HG02678 (cell line): ENCODE measurements around the gene KIF6.
A peak's percentile ranks its signal among the peaks of the same experiment; 100 is the strongest.
"Not testable (repeated sequence)": the region's sequence is repeated elsewhere in the genome, so short reads cannot be mapped to it uniquely, and the experiment has no call there.

ENCODE experiments used
- ATAC-seq: cut with Tn5 transposase; IDR thresholded peaks from one replicate; pipeline ENCODE4 v1.9.1; 2021; ENCODE audit warnings: mild to moderate bottlenecking, moderate library complexity; ENCODE audit not compliant: unreplicated experiment

Gene KIF6

DNA sequence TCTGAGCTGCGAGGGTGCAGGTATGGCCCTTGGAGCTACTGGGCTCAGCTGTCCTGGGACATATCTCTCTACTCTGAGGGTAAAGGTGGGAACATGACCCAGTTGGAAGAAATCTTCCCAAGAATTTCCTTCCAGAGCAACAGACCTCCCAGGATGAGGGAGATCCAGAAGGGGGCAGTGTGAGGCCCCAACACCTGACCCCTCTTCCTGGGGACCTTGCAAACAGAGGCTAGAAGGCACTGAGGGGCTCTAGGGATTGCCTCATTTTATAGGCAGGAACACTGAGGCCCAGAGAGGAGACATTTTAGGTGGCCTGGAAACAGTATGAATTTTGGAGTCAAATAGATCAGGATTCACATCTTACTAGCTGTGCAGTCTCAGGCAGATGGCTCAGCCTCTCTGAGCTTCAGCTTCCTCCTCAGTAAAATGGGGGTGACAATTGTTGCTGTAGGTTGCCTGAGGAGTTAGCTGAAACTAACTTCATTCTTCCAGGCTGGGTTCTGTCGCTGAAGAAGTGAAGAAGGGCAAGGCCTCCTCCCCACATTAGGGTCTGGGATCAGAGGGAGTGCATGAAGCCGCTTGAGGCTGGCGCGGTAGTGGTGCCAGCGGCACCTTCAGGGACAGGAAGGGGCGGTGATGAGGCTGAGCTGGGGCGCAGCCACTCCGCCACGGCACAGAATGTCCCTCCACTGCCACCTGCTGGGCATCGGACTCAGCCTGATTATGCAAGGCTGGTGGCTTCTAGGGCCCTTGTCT lies 422.4 kb downstream of the KIF6 start:
- ATAC-seq = peak; percentile 88

DNA sequence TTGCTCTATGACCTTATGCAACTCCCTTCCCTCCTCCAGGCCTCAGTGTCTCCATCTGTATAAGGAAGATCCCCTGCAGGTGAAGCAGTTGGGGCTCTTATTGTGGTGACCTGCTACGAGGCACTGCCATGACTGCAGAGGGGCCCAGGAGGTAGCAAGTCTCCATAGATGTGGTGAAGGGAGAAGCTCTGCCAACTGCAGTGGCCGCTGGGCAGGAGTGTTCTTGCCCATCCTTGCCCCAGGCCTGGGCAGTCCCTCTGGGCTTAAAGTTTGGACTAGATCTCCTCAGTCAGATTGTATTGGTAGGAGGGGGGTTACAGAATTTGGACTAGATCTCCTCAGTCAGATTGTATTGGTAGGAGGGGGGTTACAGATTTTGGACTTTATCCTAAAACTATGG lies 423.2 kb downstream of the KIF6 start:
- ATAC-seq = no peak

DNA sequence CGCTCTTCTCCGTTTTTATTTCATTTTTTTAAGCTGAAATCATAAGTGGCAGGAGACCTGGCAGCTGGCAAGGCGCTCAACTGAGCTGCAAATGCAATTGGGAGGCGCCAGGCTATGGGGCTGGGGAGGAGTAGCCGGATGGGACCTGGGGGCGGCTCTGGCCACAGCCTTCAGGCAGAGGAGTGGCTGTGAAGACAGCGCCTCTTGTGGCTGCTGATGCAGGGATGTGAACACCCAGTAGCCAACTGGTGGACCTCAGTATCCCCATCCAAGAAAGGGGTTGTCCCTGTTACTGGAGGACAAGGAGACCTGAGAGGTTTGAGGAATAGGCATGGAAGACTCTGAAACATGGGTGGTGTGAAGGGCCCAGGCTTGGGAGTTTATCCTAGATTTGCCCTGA lies 423.6 kb downstream of the KIF6 start:
- no peak for ATAC-seq

DNA sequence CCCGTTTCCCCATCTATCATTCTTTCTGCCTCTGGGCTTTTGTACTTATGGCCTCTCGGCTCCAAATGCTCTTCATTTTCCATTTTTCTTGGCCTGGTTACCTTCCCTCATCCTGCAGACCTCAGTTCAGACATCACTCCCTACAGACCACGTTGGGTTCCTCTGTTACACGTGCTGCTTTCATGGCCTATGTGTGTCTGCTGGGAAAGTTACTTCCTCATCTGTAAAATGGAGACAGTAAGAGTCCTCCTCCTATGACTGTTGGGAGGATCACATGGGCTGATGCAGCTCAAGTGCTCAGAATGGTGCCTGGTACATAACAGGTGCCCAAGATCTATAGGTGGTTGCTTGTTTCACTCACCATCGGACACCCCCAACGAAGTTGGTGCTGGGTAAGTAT lies 424.5 kb downstream of the KIF6 start:
- ATAC-seq = no peak

- no peak for ATAC-seq
Observed at GRCh38 chr6:39298061-39298460, 427.1 kb downstream of the KIF6 start.

GRCh38 chr6:39296745-39297640 lies 428.2 kb downstream of the KIF6 start:
- ATAC-seq = no peak

DNA sequence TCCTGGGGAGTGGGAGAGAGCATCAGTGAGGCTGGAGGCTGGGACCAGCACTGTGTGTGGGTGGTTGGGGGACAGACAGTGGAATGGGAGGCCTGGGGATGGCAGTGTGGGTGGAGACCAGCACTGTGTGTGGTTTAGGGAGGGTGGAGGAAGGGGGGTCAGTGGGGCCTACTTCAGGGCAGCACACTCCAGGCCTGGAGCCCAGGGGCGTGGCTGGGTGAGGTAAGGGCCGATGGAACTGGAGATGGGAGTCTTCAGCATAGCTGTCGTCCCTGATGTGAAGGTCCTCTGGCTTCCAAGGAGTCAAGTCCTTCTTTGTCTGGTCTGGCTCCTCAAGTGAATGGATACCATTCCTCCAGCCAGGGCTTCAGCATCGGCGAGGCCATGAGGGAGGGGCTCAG lies 429.6 kb downstream of the KIF6 start:
- ATAC-seq = no peak

DNA sequence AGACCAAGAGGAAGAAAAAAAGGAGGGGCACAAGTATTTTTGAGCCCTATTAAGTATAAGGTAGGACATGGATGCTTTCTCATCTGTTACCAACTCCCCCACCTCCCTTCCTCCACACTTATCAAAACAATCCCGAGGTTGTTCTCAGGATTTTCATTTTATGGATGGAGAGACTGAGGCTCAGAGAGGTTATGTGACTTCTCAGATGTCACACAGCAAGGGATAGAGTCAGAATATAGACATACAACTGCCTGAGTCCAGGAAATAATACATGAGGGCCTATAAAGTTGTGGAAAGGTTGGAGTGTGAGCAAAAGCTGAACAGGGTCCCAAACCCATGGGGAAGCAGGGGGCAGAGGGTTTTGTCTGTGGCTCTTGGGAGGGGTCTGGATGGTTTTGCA lies 430.3 kb downstream of the KIF6 start:
- ATAC-seq = no peak

DNA sequence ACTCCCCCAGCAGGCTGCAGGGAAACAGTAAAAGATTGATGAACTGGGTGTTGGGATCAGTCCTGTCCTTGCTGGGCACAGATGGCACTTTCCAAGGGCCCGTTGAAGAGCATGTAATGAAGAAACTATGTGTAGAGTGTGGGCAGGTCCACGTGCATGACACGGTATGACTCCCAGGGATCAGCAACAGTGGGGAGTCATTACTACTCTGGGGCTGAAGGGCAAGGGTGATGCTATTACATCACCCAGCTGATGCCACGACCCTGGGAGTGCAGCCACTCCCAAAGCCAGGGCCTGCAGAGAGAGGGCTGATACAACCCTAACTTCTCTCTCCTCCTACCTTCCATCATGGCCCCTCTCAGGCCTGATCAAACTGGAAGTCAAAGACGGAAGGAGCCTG lies 431.1 kb downstream of the KIF6 start:
- ATAC-seq = no peak

GRCh38 chr6:39292637-39293036 lies 432.6 kb downstream of the KIF6 start:
- no peak for ATAC-seq

GRCh38 chr6:39289490-39289889 lies 435.7 kb downstream of the KIF6 start:
- ATAC-seq = no peak

DNA sequence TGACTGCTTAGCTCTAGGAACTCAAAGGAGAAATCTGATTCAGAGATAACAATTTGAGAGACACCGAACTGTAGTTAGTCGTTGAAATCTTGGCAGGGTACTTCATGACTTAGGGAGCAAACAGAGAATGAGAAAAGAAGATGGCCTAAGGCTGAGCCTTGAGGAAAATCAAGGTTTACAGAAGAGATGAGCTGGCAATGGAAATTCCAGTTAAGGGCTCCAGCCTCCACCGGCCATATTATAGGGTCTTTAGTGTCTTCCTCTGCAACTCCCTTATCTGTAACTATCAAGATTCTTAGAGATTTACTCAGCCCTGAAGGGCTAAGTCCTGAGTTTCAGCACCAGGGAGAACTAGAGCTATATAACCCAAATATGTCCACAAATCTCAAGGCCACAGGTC lies 437.6 kb downstream of the KIF6 start:
- no peak for ATAC-seq

DNA sequence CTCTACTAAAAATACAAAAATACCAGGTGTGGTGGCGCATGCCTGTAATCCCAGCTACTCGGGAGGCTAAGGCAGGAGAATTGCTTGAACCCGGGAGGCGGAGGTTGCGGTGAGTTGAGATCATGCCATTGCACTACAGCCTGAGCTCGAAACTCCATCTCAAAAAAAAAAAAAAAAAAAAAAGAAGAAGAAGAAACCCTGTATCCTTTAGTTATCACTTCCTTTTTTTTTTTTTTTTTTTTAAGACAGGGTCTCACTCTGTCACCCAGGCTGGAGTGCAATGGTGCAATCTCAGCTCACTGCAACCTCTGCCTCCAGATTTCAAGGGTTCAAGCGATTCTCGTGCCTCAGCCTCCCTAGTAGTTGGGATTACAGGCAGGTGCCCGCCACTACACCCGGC lies 438.6 kb downstream of the KIF6 start:
- ATAC-seq = not testable (repeated sequence)

GRCh38 chr6:39282774-39283173 lies 442.4 kb downstream of the KIF6 start:
- ATAC-seq = no peak

- no peak for ATAC-seq
Observed at GRCh38 chr6:39281312-39281980, 443.8 kb downstream of the KIF6 start.

GRCh38 chr6:39280247-39280731 lies 444.9 kb downstream of the KIF6 start:
- ATAC-seq = no peak
